ENCODE data around the gene INPP5A.
"Not testable (repeated sequence)": the region's sequence is repeated elsewhere in the genome, so short reads cannot be mapped to it uniquely, and the experiment has no call there.

DNA sequence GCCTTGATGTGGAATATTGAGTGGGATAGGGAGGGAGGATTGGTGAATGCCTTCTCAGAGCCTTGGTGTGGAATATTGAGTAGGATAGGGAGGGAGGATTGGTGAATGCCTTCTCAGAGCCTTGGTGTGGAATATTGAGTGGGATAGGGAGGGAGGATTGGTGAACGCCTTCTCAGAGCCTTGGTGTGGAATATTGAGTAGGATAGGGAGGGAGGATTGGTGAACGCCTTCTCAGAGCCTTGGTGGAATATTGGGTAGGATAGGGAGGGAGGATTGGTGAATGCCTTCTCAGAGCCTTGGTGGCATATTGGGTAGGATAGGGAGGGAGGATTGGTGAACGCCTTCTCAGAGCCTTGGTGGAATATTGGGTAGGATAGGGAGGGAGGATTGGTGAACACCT, 16.0 kb downstream of the INPP5A start:
- not testable (repeated sequence) for TF ChIP-seq CTCF, POLR2A (IDR thresholded peaks at IDR 0.05)
